HFFc6 (cell line): Measurements from ENCODE around the gene LYSMD4. TPM values are rescaled to one million over a fixed set of nuclear protein-coding genes. Genes with fewer than 3 reads are reported as not detected.
"Not testable (repeated sequence)": the region's sequence is repeated elsewhere in the genome, so short reads cannot be mapped to it uniquely, and the experiment has no call there.

Experiments
- DNase-seq: peaks from one replicate; pipeline ENCODE4 v3.0.0-alpha.2; 2018
- H3K27ac Mint-ChIP-seq: 2 replicates; pipeline ENCODE4 v1.8.0; 2020; ENCODE audit warnings: mild to moderate bottlenecking, mixed read lengths
- H3K27me3 Mint-ChIP-seq: 2 replicates; pipeline ENCODE4 v1.8.0; 2021; ENCODE audit warnings: mild to moderate bottlenecking, moderate library complexity, mixed read lengths; ENCODE audit not compliant: insufficient read depth
- H3K36me3 Mint-ChIP-seq: 2 replicates; pipeline ENCODE4 v1.8.0; 2021; ENCODE audit warnings: low read depth, mixed read lengths
- H3K4me1 Mint-ChIP-seq: 2 replicates; pipeline ENCODE4 v1.8.0; 2020; ENCODE audit warnings: low read depth, mixed read lengths
- H3K4me3 Mint-ChIP-seq: 2 replicates; pipeline ENCODE4 v1.8.0; 2020; ENCODE audit warnings: mild to moderate bottlenecking, moderate library complexity, mixed read lengths
- H3K9me3 Mint-ChIP-seq: 2 replicates; pipeline ENCODE4 v1.8.0; 2020; ENCODE audit warnings: mild to moderate bottlenecking, mixed read lengths
- long read RNA-seq: library from polyadenylated mRNA; unstranded; transcript quantifications from one replicate; pipeline ENCODE4 v2.0.0, GENCODE V29; 2019
- total RNA-seq, 6 experiments: library from RNA; stranded (reverse); fragmentation: NEBNext Ultra II Directional; extraction: Animal tissue kit (Norgen Biotek cat#: 25700); gene quantifications; 2 replicates in 1 of 6; 3 replicates in 5 of 6; pipeline ENCODE4 v1.2.3, GENCODE V29; 2021
- TF ChIP-seq, protein P1 (sequence below): fragments of 200-600 bp; sonication (generic); IDR thresholded peaks from 2 replicates; pipeline ENCODE4 v1.5.0; 2021; ENCODE audit warnings: antibody characterized with exemption, mild to moderate bottlenecking

Gene LYSMD4
- total RNA-seq, result 1 to 10 TPM; 3.4 to 5.3 (median 4.4) TPM
- long read RNA-seq, partial matches to known transcripts, result 1 of 6 reads
- long read RNA-seq, other reads (novel, unspliced or antisense), result 3 of 6 reads

GRCh38 chr15:99733268-99734039 lies at the start of gene LYSMD4:
TSS of gene LYSMD4 (minus strand) at chr15:99733437. CDS start at chr15:99731999, 1,438 bp downstream.
- no peaks in the 10 kb centered on the region for H3K9me3 Mint-ChIP-seq
- peak; percentile 88 for DNase-seq

DNA sequence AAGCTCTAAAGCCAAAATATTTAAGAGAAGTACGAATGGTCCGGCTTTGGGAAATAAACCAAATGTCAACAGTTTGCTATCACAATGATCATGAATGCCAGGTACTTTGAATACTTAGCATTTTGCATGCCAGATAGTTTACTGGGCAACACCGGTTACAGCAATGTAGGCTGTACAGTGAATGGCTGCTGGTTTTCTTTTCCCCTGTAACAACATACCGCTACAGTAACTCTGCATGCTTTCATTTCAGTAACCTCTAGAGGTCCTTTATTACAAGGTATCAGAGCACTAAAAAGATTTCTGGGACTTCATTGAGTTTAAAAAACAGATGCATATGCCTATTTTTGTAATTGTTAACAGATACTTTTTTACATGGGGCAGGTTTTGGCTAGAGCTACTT lies 48.8 kb upstream of the LYSMD4 start:
- not testable (repeated sequence) for H3K27ac Mint-ChIP-seq, H3K36me3 Mint-ChIP-seq, H3K27me3 Mint-ChIP-seq, H3K4me3 Mint-ChIP-seq, H3K9me3 Mint-ChIP-seq, H3K4me1 Mint-ChIP-seq, DNase-seq

More at GRCh38 chr15:99733268-99734039, at the start of gene LYSMD4:
- Mint-ChIP-seq H3K4me3 (peak within 1 kb of the TSS; percentile 88), H3K27me3 (no peaks in the 10 kb centered on the region; the same call in 1 of the 2 replicates), H3K36me3 (no peaks in the 10 kb centered on the region), H3K27ac (peak within 1 kb of the TSS; percentile 68), H3K4me1 (peaks cover 28% of the 10 kb centered on the region)
- TF ChIP-seq, protein P1, sequence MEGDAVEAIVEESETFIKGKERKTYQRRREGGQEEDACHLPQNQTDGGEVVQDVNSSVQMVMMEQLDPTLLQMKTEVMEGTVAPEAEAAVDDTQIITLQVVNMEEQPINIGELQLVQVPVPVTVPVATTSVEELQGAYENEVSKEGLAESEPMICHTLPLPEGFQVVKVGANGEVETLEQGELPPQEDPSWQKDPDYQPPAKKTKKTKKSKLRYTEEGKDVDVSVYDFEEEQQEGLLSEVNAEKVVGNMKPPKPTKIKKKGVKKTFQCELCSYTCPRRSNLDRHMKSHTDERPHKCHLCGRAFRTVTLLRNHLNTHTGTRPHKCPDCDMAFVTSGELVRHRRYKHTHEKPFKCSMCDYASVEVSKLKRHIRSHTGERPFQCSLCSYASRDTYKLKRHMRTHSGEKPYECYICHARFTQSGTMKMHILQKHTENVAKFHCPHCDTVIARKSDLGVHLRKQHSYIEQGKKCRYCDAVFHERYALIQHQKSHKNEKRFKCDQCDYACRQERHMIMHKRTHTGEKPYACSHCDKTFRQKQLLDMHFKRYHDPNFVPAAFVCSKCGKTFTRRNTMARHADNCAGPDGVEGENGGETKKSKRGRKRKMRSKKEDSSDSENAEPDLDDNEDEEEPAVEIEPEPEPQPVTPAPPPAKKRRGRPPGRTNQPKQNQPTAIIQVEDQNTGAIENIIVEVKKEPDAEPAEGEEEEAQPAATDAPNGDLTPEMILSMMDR, result no peak

DNA sequence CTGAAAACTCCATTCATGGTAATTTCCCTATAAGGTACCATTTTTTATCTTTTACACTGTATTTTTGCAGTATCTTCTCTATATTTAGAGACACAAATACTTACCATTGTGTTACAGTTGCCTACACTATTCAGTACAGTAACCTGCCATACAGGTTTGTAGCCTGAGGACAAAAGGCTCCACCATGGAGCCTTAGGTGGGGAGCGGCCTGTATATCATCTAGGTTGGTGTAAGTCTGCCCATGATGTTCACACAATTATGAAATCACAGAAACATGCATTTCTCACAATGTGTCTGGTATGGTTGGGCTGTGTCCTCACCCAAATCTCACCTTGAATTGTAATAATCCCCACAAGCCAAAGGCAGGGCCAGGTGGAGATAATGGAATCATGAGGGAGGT lies 43.9 kb upstream of the LYSMD4 start:
- DNase-seq, result no peak
- no peak overlapping the region for H3K27ac Mint-ChIP-seq
- no peaks in the 10 kb centered on the region for H3K4me1 Mint-ChIP-seq
- TF ChIP-seq, protein P1, result no peak
- H3K9me3 Mint-ChIP-seq, result no peaks in the 10 kb centered on the region
- H3K36me3 Mint-ChIP-seq, result no peaks in the 10 kb centered on the region
- 0 out of 2 replicates have a peak, but pooled peaks cover 4% of the 10 kb centered on the region for H3K27me3 Mint-ChIP-seq
- H3K4me3 Mint-ChIP-seq, result no peak overlapping the region

- H3K4me3 Mint-ChIP-seq, result no peak overlapping the region
- no peak overlapping the region for H3K27ac Mint-ChIP-seq
- H3K36me3 Mint-ChIP-seq, result no peaks in the 10 kb centered on the region
- peaks cover 7% of the 10 kb centered on the region for H3K4me1 Mint-ChIP-seq
- TF ChIP-seq, protein P1, result no peak
- H3K27me3 Mint-ChIP-seq, result peaks cover 10% of the 10 kb centered on the region
- no peaks in the 10 kb centered on the region for H3K9me3 Mint-ChIP-seq
- no peak for DNase-seq
These were observed 31.3 kb upstream of the LYSMD4 start for GRCh38 chr15:99764522-99764921.

DNA sequence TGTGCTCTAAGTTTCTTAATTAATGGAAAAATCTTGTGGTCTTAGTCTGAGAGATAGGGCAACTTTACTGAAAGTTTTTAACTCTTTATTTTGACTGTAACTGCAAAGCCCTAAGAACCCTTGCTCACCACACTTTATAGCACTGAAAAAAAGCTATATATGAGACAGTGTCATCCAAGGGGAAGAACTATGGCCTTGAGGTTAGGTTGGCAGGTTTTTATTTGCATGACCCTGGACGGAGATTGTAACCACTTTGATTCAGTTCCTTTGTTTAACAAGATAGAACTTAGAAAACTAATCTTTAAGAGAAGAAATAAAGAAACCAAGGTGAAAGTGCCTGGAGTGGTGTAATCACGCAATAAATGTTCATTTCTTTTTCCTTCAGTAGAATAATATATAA lies 30.6 kb upstream of the LYSMD4 start:
- TF ChIP-seq, protein P1, result no peak
- H3K9me3 Mint-ChIP-seq, result no peaks in the 10 kb centered on the region
- H3K27ac Mint-ChIP-seq, result no peak overlapping the region
- H3K4me3 Mint-ChIP-seq, result no peak overlapping the region
- no peaks in the 10 kb centered on the region for H3K36me3 Mint-ChIP-seq
- no peak for DNase-seq
- H3K4me1 Mint-ChIP-seq, result peaks cover 7% of the 10 kb centered on the region
- peaks cover 10% of the 10 kb centered on the region for H3K27me3 Mint-ChIP-seq

GRCh38 chr15:99762288-99762687 lies 29.1 kb upstream of the LYSMD4 start:
- no peaks in the 10 kb centered on the region for H3K9me3 Mint-ChIP-seq
- DNase-seq, result no peak
- no peak overlapping the region for H3K4me3 Mint-ChIP-seq

More at GRCh38 chr15:99762288-99762687, 29.1 kb upstream of the LYSMD4 start:
- TF ChIP-seq, protein P1, result no peak
- Mint-ChIP-seq H3K27ac (no peak overlapping the region), H3K27me3 (peaks cover 12% of the 10 kb centered on the region), H3K36me3 (no peaks in the 10 kb centered on the region), H3K4me1 (peaks cover 7% of the 10 kb centered on the region)
